Stimulated activated CD8-positive, alpha-beta memory T cell treated with anti-CD3 and anti-CD28 coated beads, Interleukin-2, amount 100 ng/mL, for 1 hour (primary cell): Measurements from ENCODE around the gene ABCB9.

ENCODE experiments used
- DNase-seq, 2 donors: peaks; one replicate each; pipeline ENCODE4 v3.0.0-alpha.2; 2020; ENCODE audit warnings: low read depth in 2 of 2

Gene ABCB9

GRCh38 chr12:122994781-122995502 lies 28.7 kb upstream of the ABCB9 start:
- no peak for DNase-seq

GRCh38 chr12:122994140-122994675 lies 27.9 kb upstream of the ABCB9 start:
- DNase-seq = no peak

GRCh38 chr12:122992386-122992785 lies 26.1 kb upstream of the ABCB9 start:
- DNase-seq = no peak

GRCh38 chr12:122991623-122992275 lies 25.5 kb upstream of the ABCB9 start:
- DNase-seq = no peak

- DNase-seq = no peak
Observed at GRCh38 chr12:122990961-122991622, 24.8 kb upstream of the ABCB9 start.

GRCh38 chr12:122990561-122990960 lies 24.3 kb upstream of the ABCB9 start:
- DNase-seq = no peak

GRCh38 chr12:122989874-122990419 lies 23.7 kb upstream of the ABCB9 start:
- no peak for DNase-seq

GRCh38 chr12:122989225-122989839 lies 23.1 kb upstream of the ABCB9 start:
- DNase-seq = no peak

GRCh38 chr12:122988612-122989212 lies 22.4 kb upstream of the ABCB9 start:
- no peak for DNase-seq

GRCh38 chr12:122988036-122988435 lies 21.8 kb upstream of the ABCB9 start:
- no peak for DNase-seq

GRCh38 chr12:122987086-122987951 lies 21.1 kb upstream of the ABCB9 start:
- DNase-seq = no peak

- DNase-seq = no peak
Observed at GRCh38 chr12:122986258-122986871, 20.1 kb upstream of the ABCB9 start.

GRCh38 chr12:122985338-122986257 lies 19.3 kb upstream of the ABCB9 start:
- DNase-seq = no peak

- DNase-seq = no peak
Observed at GRCh38 chr12:122984612-122985337, 18.5 kb upstream of the ABCB9 start.

- DNase-seq = no peak
Observed at GRCh38 chr12:122983789-122984515, 17.7 kb upstream of the ABCB9 start.

GRCh38 chr12:122982963-122983788 lies 16.9 kb upstream of the ABCB9 start:
- no peak for DNase-seq

GRCh38 chr12:122982477-122982815 lies 16.2 kb upstream of the ABCB9 start:
- no peak for DNase-seq
